K562 (cell line): Measurements from ENCODE around the gene GYS1. TPM values are rescaled to one million over a fixed set of nuclear protein-coding genes. Genes with fewer than 3 reads are reported as not detected.

ENCODE experiments used
- SRF ChIP-seq, 2 experiments: fragments of 250-450, 450-650 bp in 1 of 2; sonication (Bioruptor Pico) in 1 of 2; sonication (generic) in 1 of 2; formaldehyde crosslinking; IDR thresholded peaks; 2 replicates each; pipeline versions ENCODE4 v1.5.0 to v1.5.1; 2020 to 2022; ENCODE audit warnings: mild to moderate bottlenecking in 1 of 2, missing genetic modification reagents in 1 of 2
- STAG1 ChIP-seq: sonication (generic); formaldehyde crosslinking; IDR thresholded peaks from 2 replicates; pipeline ENCODE4 v1.5.0; 2020; ENCODE audit warnings: missing genetic modification reagents, borderline replicate concordance
- VEZF1 ChIP-seq: fragments of 200-800 bp; sonication (Bioruptor generic); IDR thresholded peaks from 2 replicates; pipeline ENCODE4 v1.6.1; 2017; ENCODE audit warnings: missing genetic modification characterization, missing compliant biosample characterization
- ZFP36 ChIP-seq: fragments of 150-350 bp; IDR thresholded peaks from 2 replicates; pipeline ENCODE4 v1.6.1; 2018; ENCODE audit warnings: low read length, low read depth; ENCODE audit not compliant: partially characterized antibody
- ZNF224 ChIP-seq: sonication (generic); formaldehyde crosslinking; IDR thresholded peaks from 2 replicates; pipeline ENCODE4 v1.8.0; 2022; ENCODE audit warnings: mild to moderate bottlenecking, missing genetic modification reagents
- ZNF551 ChIP-seq: fragments of 250-450 bp; sonication (Bioruptor Pico); IDR thresholded peaks from 2 replicates; pipeline ENCODE4 v1.5.0; 2021; ENCODE audit warnings: mild to moderate bottlenecking, moderate library complexity
- polyA plus RNA-seq, 8 experiments: library from polyadenylated mRNA; depleted of rRNA in 4 of 8; stranded (reverse) in 5 of 8; unstranded in 3 of 8; fragments of >200 nt; fragmentation: Nextera tagmentation in 2 of 8; fragmentation: Illumina TruSeq in 1 of 8; extraction: Ambion mirVana in 2 of 8; extraction: Trizol in 1 of 8; gene quantifications; 2 replicates each; pipeline versions ENCODE4 v1.2.1 to v1.2.3, GENCODE V29; 2011 to 2014; ENCODE audit warnings: inconsistent platforms in 1 of 8, missing spikeins in 1 of 8
- total RNA-seq, 7 experiments: library from RNA; depleted of rRNA in 6 of 7; stranded (reverse); fragments of >200 nt in 6 of 7; fragmentation: Illumina TruSeq in 2 of 7; extraction: Trizol in 2 of 7; gene quantifications; 2 replicates each; pipeline versions ENCODE4 v1.2.1 to v1.2.3, GENCODE V29; 2011 to 2021; ENCODE audit warnings: low replicate concordance in 1 of 7
- TF ChIP-seq, protein P1 (sequence below), 2 experiments: fragments of 450-650 bp in 1 of 2; sonication (generic) in 1 of 2; formaldehyde crosslinking in 1 of 2; IDR thresholded peaks; 2 replicates each; pipeline versions ENCODE4 v1.7.1 to v1.9.0; 2016 to 2022; ENCODE audit warnings: inconsistent platforms in 1 of 2, mild to moderate bottlenecking in 1 of 2, missing genetic modification reagents in 1 of 2
- TF ChIP-seq, protein P2 (sequence below), 2 experiments: IDR thresholded peaks in 1 of 2; conservative IDR thresholded peaks in 1 of 2; 2 replicates each; pipeline ENCODE4 v1.6.1; 2016; ENCODE audit warnings: low read depth in 2 of 2, mild to moderate bottlenecking in 1 of 2, missing compliant biosample characterization in 1 of 2, missing genetic modification characterization in 1 of 2, moderate library complexity in 1 of 2

Gene GYS1
- total and polyA plus RNA-seq, 9 of the 15 experiments (the other 6 are each of a cell fraction or from before 2014, with no cell fraction given): 1.9 to 31.1 (median 15.2) TPM

DNA sequence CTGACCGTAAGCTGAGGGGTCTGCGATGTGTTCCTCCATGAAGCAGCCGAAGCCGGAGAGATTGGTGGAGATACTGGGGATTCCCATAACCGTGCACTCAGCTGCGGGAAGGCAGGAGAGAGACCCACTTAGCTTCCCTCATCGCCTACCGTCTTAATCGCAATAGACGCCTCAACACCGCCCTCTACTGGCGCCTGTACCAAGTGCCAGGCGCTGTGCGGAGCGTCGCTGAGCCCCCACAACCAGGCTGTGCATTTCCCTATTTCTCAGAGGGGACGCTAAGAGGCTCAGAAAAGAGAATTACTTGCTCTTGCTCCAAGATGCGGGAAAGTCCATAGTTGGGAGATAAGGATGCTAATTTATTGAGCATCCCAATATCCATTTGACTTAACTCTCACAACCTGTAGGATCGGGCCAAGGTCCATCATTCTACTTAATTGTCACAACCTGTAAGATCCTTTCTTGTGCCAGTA is 22.1 kb downstream of the GYS1 start (continued):
- TF ChIP-seq, protein P1, sequence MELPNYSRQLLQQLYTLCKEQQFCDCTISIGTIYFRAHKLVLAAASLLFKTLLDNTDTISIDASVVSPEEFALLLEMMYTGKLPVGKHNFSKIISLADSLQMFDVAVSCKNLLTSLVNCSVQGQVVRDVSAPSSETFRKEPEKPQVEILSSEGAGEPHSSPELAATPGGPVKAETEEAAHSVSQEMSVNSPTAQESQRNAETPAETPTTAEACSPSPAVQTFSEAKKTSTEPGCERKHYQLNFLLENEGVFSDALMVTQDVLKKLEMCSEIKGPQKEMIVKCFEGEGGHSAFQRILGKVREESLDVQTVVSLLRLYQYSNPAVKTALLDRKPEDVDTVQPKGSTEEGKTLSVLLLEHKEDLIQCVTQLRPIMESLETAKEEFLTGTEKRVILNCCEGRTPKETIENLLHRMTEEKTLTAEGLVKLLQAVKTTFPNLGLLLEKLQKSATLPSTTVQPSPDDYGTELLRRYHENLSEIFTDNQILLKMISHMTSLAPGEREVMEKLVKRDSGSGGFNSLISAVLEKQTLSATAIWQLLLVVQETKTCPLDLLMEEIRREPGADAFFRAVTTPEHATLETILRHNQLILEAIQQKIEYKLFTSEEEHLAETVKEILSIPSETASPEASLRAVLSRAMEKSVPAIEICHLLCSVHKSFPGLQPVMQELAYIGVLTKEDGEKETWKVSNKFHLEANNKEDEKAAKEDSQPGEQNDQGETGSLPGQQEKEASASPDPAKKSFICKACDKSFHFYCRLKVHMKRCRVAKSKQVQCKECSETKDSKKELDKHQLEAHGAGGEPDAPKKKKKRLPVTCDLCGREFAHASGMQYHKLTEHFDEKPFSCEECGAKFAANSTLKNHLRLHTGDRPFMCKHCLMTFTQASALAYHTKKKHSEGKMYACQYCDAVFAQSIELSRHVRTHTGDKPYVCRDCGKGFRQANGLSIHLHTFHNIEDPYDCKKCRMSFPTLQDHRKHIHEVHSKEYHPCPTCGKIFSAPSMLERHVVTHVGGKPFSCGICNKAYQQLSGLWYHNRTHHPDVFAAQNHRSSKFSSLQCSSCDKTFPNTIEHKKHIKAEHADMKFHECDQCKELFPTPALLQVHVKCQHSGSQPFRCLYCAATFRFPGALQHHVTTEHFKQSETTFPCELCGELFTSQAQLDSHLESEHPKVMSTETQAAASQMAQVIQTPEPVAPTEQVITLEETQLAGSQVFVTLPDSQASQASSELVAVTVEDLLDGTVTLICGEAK (IDR thresholded peaks at IDR 0.05): no peak
- TF ChIP-seq, protein P1 (CRISPR knock-in tag; IDR thresholded peaks at IDR 0.05): no peak
- TF ChIP-seq SRF (CRISPR knock-in tag; IDR thresholded peaks at IDR 0.05) (no peak), ZFP36 (peak; percentile 52), VEZF1 (CRISPR knock-in tag) (peak; percentile 21; the same call in 1 of the 2 replicates), STAG1 (peak; percentile 66; the same call in 1 of the 2 replicates), ZNF551 (no peak), ZNF224 (CRISPR knock-in tag) (no peak)
- TF ChIP-seq, protein P2, sequence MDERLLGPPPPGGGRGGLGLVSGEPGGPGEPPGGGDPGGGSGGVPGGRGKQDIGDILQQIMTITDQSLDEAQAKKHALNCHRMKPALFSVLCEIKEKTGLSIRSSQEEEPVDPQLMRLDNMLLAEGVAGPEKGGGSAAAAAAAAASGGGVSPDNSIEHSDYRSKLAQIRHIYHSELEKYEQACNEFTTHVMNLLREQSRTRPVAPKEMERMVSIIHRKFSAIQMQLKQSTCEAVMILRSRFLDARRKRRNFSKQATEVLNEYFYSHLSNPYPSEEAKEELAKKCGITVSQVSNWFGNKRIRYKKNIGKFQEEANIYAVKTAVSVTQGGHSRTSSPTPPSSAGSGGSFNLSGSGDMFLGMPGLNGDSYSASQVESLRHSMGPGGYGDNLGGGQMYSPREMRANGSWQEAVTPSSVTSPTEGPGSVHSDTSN (CRISPR knock-in tag; IDR thresholded peaks at IDR 0.05; ENCODE audit: low read depth): no peak
- TF ChIP-seq, protein P2 (tag; conservative IDR thresholded peaks at IDR 0.05; ENCODE audit: low read depth): no peak
